DMS153 treated with DMSO at 0.1 percent for 48 hours (cell line): Measurements from ENCODE around the gene SYNE2.
"Not testable (repeated sequence)": the region's sequence is repeated elsewhere in the genome, so short reads cannot be mapped to it uniquely, and the experiment has no call there.

ENCODE experiments used
- DNase-seq: peaks from one replicate; lab custom pipeline; 2025; ENCODE audit not compliant: unreplicated experiment; lab: John Stamatoyannopoulos, UW

The SYNE2 gene

GRCh38 chr14:63852817-63853731 lies at the start of gene SYNE2:
Gene SYNE2 (plus strand): TSS chr14:63853004. CDS start chr14:63909149, 56,145 bp downstream.
- peak; percentile 70 for DNase-seq

GRCh38 chr14:63803221-63803791 lies 49.5 kb upstream of the SYNE2 start:
- DNase-seq: not testable (repeated sequence)

GRCh38 chr14:63806064-63806463 lies 46.7 kb upstream of the SYNE2 start:
- not testable (repeated sequence) for DNase-seq

GRCh38 chr14:63811692-63812091 lies 41.1 kb upstream of the SYNE2 start:
- DNase-seq: not testable (repeated sequence)

- no peak for DNase-seq
Observed at GRCh38 chr14:63833728-63834127, 19.1 kb upstream of the SYNE2 start.

GRCh38 chr14:63840981-63841380 lies 11.8 kb upstream of the SYNE2 start:
- no peak for DNase-seq

GRCh38 chr14:63843796-63844195 lies 9.0 kb upstream of the SYNE2 start:
- no peak for DNase-seq

GRCh38 chr14:63848890-63849289 lies 3.9 kb upstream of the SYNE2 start:
- no peak for DNase-seq

GRCh38 chr14:63852271-63852816 lies 460 bp upstream of the SYNE2 start:
- DNase-seq: no peak

- no peak for DNase-seq
Observed at GRCh38 chr14:63853831-63854293, 1.1 kb downstream of the SYNE2 start.

- DNase-seq: no peak
Observed at GRCh38 chr14:63854330-63854729, 1.5 kb downstream of the SYNE2 start.

GRCh38 chr14:63855281-63855680 lies 2.5 kb downstream of the SYNE2 start:
- DNase-seq: no peak

GRCh38 chr14:63857466-63858030 lies 4.7 kb downstream of the SYNE2 start:
- DNase-seq: no peak

GRCh38 chr14:63860146-63860545 lies 7.3 kb downstream of the SYNE2 start:
- DNase-seq: no peak

GRCh38 chr14:63862163-63862562 lies 9.4 kb downstream of the SYNE2 start:
- no peak for DNase-seq

GRCh38 chr14:63863004-63863403 lies 10.2 kb downstream of the SYNE2 start:
- DNase-seq: no peak

GRCh38 chr14:63864775-63865174 lies 12.0 kb downstream of the SYNE2 start:
- DNase-seq: not testable (repeated sequence)

GRCh38 chr14:63867933-63868921 lies 15.4 kb downstream of the SYNE2 start:
- no peak for DNase-seq

- DNase-seq: not testable (repeated sequence)
Observed at GRCh38 chr14:63869940-63870752, 17.3 kb downstream of the SYNE2 start.

- not testable (repeated sequence) for DNase-seq
Observed at GRCh38 chr14:63870753-63871037, 17.9 kb downstream of the SYNE2 start.
